Breast epithelium (tissue), 3 donors: ENCODE results near the gene CABCOCO1.

Experiments
- POLR2AphosphoS5 ChIP-seq, 3 donors: sonication (generic); formaldehyde crosslinking; IDR thresholded peaks; one replicate each; pipeline ENCODE4 v1.6.1; 2017; ENCODE audit warnings: antibody characterized with exemption in 3 of 3
- TF ChIP-seq, protein P1 (sequence below), 3 donors: fragments of 450-650 bp; IDR thresholded peaks; one replicate each; pipeline ENCODE4 v1.5.1; 2016 to 2017; ENCODE audit warnings: antibody characterized with exemption in 3 of 3, mild to moderate bottlenecking in 3 of 3, moderate library complexity in 3 of 3

DNA sequence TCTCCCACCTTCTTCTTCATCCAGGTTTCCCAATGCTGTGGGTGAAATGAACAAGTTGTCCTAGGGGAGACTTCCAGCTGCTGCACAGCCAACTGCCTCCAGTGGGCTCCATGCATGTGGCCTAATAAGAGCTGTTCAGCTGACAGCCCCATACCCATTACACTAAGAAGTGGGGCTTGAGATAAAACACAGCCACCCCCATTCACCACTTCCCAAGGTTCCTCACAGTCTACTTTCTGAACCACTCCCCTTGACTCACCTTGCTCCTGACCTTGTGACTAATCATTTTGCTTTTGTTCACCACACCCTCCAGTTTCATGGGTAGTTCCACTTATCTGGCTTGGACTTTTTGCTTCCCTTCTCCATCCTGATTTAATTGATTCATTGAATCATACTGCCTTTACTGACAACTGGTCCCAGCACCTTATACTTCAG, 119.3 kb downstream of the CABCOCO1 start:
- TF ChIP-seq POLR2AphosphoS5 (IDR thresholded peaks at IDR 0.05): no peak
- TF ChIP-seq, protein P1, sequence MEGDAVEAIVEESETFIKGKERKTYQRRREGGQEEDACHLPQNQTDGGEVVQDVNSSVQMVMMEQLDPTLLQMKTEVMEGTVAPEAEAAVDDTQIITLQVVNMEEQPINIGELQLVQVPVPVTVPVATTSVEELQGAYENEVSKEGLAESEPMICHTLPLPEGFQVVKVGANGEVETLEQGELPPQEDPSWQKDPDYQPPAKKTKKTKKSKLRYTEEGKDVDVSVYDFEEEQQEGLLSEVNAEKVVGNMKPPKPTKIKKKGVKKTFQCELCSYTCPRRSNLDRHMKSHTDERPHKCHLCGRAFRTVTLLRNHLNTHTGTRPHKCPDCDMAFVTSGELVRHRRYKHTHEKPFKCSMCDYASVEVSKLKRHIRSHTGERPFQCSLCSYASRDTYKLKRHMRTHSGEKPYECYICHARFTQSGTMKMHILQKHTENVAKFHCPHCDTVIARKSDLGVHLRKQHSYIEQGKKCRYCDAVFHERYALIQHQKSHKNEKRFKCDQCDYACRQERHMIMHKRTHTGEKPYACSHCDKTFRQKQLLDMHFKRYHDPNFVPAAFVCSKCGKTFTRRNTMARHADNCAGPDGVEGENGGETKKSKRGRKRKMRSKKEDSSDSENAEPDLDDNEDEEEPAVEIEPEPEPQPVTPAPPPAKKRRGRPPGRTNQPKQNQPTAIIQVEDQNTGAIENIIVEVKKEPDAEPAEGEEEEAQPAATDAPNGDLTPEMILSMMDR (IDR thresholded peaks at IDR 0.05): no peak
